HCT116 (cell line): ENCODE results near the gene PEAK3. TPM values are rescaled to one million over a fixed set of nuclear protein-coding genes. Genes with fewer than 3 reads are reported as not detected.

ENCODE experiments used
- ATAC-seq: fragments of 200-7000 bp; cut with Tn5 transposase; 2 replicates; pipeline ENCODE4 v1.9.1; 2020; ENCODE audit warnings: mild to moderate bottlenecking, moderate library complexity
- BruUV-seq: library from RNA; stranded (reverse); fragments of 400-500 nt; replicated peaks from 2 replicates; lab custom pipeline; 2021; lab: Mats Ljungman, UMichigan
- CTCF ChIA-PET: fragments of 300-600 bp; sonication (Branson Sonifier 250); formaldehyde crosslinking; loops from one replicate; lab custom pipeline; 2021; ENCODE audit warnings: antibody characterized with exemption; lab: Charles Lee
- POLR2A ChIA-PET: fragments of 300-600, 350-600 bp; sonication (Branson Sonifier 250); formaldehyde crosslinking; loops from one replicate; lab custom pipeline; 2021; ENCODE audit warnings: antibody characterized with exemption; lab: Charles Lee
- RAD21 ChIA-PET, 2 experiments: fragments of 300-600 bp; sonication (Branson Sonifier 250); formaldehyde crosslinking; loops; one replicate each; lab custom pipeline; 2023; ENCODE audit warnings: low total read pairs in 2 of 2; ENCODE audit not compliant: uncharacterized antibody in 2 of 2, unreplicated experiment in 2 of 2, low non-redundant PET in 1 of 2; lab: Charles Lee
- DNase-seq: peaks from one replicate; pipeline ENCODE4 v3.0.0-alpha.2; 2010; ENCODE audit warnings: low read depth, low spot score
- H2AFZ ChIP-seq: fragments of 200-600 bp; shearing (Covaris generic), sonication (generic); 2 replicates; pipeline ENCODE4 v1.6.1; 2017; ENCODE audit warnings: low read depth, mixed run types, mixed read lengths, antibody characterized with exemption, low read length; ENCODE audit not compliant: poor library complexity, severe bottlenecking
- H3K27ac ChIP-seq: 2 replicates; pipeline ENCODE4 v1.5.1; 2012; ENCODE audit warnings: low read depth, low read length
- H3K27me3 ChIP-seq: fragments of 200-600 bp; sonication (generic); 2 replicates; pipeline ENCODE4 v1.6.1; 2016; ENCODE audit warnings: mixed run types, low read length, mixed read lengths; ENCODE audit not compliant: insufficient read depth
- H3K36me3 ChIP-seq, 2 experiments: fragments of 200-500 bp in 1 of 2; fragments of 200-600 bp in 1 of 2; sonication (Bioruptor generic) in 1 of 2; sonication (generic) in 1 of 2; 2 replicates each; pipeline versions ENCODE4 v1.5.1 to v1.6.1; 2014 to 2016; ENCODE audit warnings: low read length in 2 of 2, inconsistent platforms in 1 of 2, mixed read lengths in 1 of 2, mixed run types in 1 of 2; ENCODE audit not compliant: insufficient read depth in 2 of 2, control insufficient read depth in 1 of 2
- H3K4me1 ChIP-seq, 2 experiments: fragments of 200-600 bp in 1 of 2; sonication (generic) in 1 of 2; 2 replicates each; pipeline versions ENCODE4 v1.5.1 to v1.6.1; 2012 to 2017; ENCODE audit warnings: low read length in 2 of 2, inconsistent platforms in 1 of 2, mild to moderate bottlenecking in 1 of 2, mixed read lengths in 1 of 2, mixed run types in 1 of 2, moderate library complexity in 1 of 2; ENCODE audit not compliant: insufficient read depth in 2 of 2, control insufficient read depth in 1 of 2
- H3K4me2 ChIP-seq: fragments of 200-600 bp; sonication (generic); 2 replicates; pipeline ENCODE4 v1.6.1; 2017; ENCODE audit warnings: mixed run types, low read length, mixed read lengths
- H3K4me3 ChIP-seq, 2 experiments: fragments of 200-600 bp in 1 of 2; sonication (generic) in 1 of 2; replicated peaks in 1 of 2; 2 replicates each; pipeline ENCODE4 v1.5.1; 2011 to 2016; ENCODE audit warnings: low read length in 2 of 2, control low read depth in 1 of 2, low read depth in 1 of 2, mild to moderate bottlenecking in 1 of 2, mixed read lengths in 1 of 2, mixed run types in 1 of 2
- H3K79me2 ChIP-seq: fragments of 200-600 bp; sonication (generic); 2 replicates; pipeline ENCODE4 v1.6.1; 2017; ENCODE audit warnings: mild to moderate bottlenecking, mixed run types, low read length, moderate library complexity, mixed read lengths; ENCODE audit not compliant: insufficient read depth
- H3K9ac ChIP-seq: fragments of 200-600 bp; sonication (generic); 2 replicates; pipeline ENCODE4 v1.6.1; 2016; ENCODE audit warnings: low read length, mixed read lengths
- H3K9me2 ChIP-seq: fragments of 200-600 bp; sonication (generic), shearing (Covaris generic); 2 replicates; pipeline ENCODE4 v1.6.1; 2017; ENCODE audit warnings: mixed run types, mild to moderate bottlenecking, moderate library complexity; ENCODE audit not compliant: insufficient read depth
- H3K9me3 ChIP-seq, 2 experiments: fragments of 200-500 bp in 1 of 2; fragments of 200-600 bp in 1 of 2; sonication (Bioruptor generic) in 1 of 2; sonication (generic) in 1 of 2; 2 replicates each; pipeline ENCODE4 v1.6.1; 2014 to 2017; ENCODE audit warnings: low read length in 2 of 2, mixed read lengths in 2 of 2, inconsistent platforms in 1 of 2, low read depth in 1 of 2, mild to moderate bottlenecking in 1 of 2, mixed run types in 1 of 2, moderate library complexity in 1 of 2; ENCODE audit not compliant: control insufficient read depth in 1 of 2, insufficient read depth in 1 of 2
- H4K20me1 ChIP-seq: fragments of 200-600 bp; sonication (generic), shearing (Covaris generic); 2 replicates; pipeline ENCODE4 v1.6.1; 2017; ENCODE audit warnings: mixed run types, mild to moderate bottlenecking, moderate library complexity; ENCODE audit not compliant: insufficient read depth
- CBX3 ChIP-seq: IDR thresholded peaks from 2 replicates; pipeline ENCODE4 v1.6.1; 2012; ENCODE audit warnings: low read depth
- CEBPB ChIP-seq: IDR thresholded peaks from 2 replicates; pipeline ENCODE4 v1.6.1; 2012; ENCODE audit warnings: low read depth
- CTCF ChIP-seq, 3 experiments: fragments of 200-600 bp in 1 of 3; sonication (generic) in 1 of 3; IDR thresholded peaks in 2 of 3; conservative IDR thresholded peaks in 1 of 3; 2 replicates each; pipeline ENCODE4 v1.5.1; 2012 to 2017; ENCODE audit warnings: low read depth in 2 of 3, low read length in 2 of 3, antibody characterized with exemption in 1 of 3, borderline replicate concordance in 1 of 3, control low read depth in 1 of 3, mild to moderate bottlenecking in 1 of 3, mixed read lengths in 1 of 3, mixed run types in 1 of 3, moderate library complexity in 1 of 3; ENCODE audit not compliant: insufficient read depth in 1 of 3
- ELF1 ChIP-seq: IDR thresholded peaks from 2 replicates; pipeline ENCODE4 v1.6.1; 2012; ENCODE audit warnings: low read depth, borderline replicate concordance
- EZH2 ChIP-seq: fragments of 200-600 bp; sonication (generic); IDR thresholded peaks from 2 replicates; pipeline ENCODE4 v1.6.1; 2017; ENCODE audit warnings: antibody characterized with exemption, mixed run types
- EZH2phosphoT487 ChIP-seq: fragments of 200-600 bp; IDR thresholded peaks from 2 replicates; pipeline ENCODE4 v1.6.1; 2018; ENCODE audit warnings: antibody characterized with exemption, borderline replicate concordance
- FOSL1 ChIP-seq: IDR thresholded peaks from 2 replicates; pipeline ENCODE4 v1.6.1; 2012; ENCODE audit warnings: low read depth
- JUND ChIP-seq: IDR thresholded peaks from 2 replicates; pipeline ENCODE4 v1.6.1; 2012
- POLR2A ChIP-seq: IDR thresholded peaks from 2 replicates; pipeline ENCODE4 v1.7.0; 2011; ENCODE audit warnings: borderline replicate concordance; ENCODE audit not compliant: insufficient read depth, insufficient read length; ENCODE audit errors: extremely low read depth
- POLR2AphosphoS5 ChIP-seq: IDR thresholded peaks from 2 replicates; pipeline ENCODE4 v1.6.1; 2011; ENCODE audit warnings: mild to moderate bottlenecking, low read depth, low read length, moderate library complexity
- RAD21 ChIP-seq: IDR thresholded peaks from 2 replicates; pipeline ENCODE4 v1.6.1; 2012; ENCODE audit warnings: low read depth, mild to moderate bottlenecking
- SRF ChIP-seq: IDR thresholded peaks from 2 replicates; pipeline ENCODE4 v1.6.1; 2012; ENCODE audit warnings: low read depth
- YY1 ChIP-seq: IDR thresholded peaks from 2 replicates; pipeline ENCODE4 v1.6.1; 2011; ENCODE audit warnings: low read length, low read depth, moderate library complexity, mild to moderate bottlenecking; ENCODE audit not compliant: insufficient replicate concordance; ENCODE audit errors: extremely low read depth
- ZFX ChIP-seq: fragments of 450-650 bp; IDR thresholded peaks from 2 replicates; pipeline ENCODE4 v1.6.1; 2017
- ZNF274 ChIP-seq: fragments of 200-500 bp; sonication (Bioruptor generic); IDR thresholded peaks from 2 replicates; pipeline ENCODE4 v1.6.1; 2014; ENCODE audit warnings: mild to moderate bottlenecking, low read depth, low read length, inconsistent platforms
- intact Hi-C: fragments of 100-400 bp; cut with micrococcal nuclease; formaldehyde crosslinking; loops from 2 replicates; pipeline ENCODE4 v1.10.0; 2022
- total RNA-seq: library from RNA; stranded (reverse); gene quantifications from one replicate; pipeline ENCODE4 v1.2.1, GENCODE V29; 2021; ENCODE audit not compliant: unreplicated experiment
- TF ChIP-seq, protein P1 (sequence below): IDR thresholded peaks from 2 replicates; pipeline ENCODE4 v1.6.1; 2011; ENCODE audit warnings: mild to moderate bottlenecking, low read length, moderate library complexity; ENCODE audit not compliant: insufficient replicate concordance; ENCODE audit errors: extremely low read depth
- TF ChIP-seq, protein P2 (sequence below): IDR thresholded peaks from 2 replicates; pipeline ENCODE4 v1.6.1; 2012
- TF ChIP-seq, protein P3 (sequence below): IDR thresholded peaks from 2 replicates; pipeline ENCODE4 v1.6.1; 2012; ENCODE audit warnings: low read depth
- TF ChIP-seq, protein P4 (sequence below): IDR thresholded peaks from 2 replicates; pipeline ENCODE4 v1.6.1; 2012

PEAK3 gene
- total RNA-seq, 1 experiment from 2014 or later: not detected

- H3K4me1 ChIP-seq: no peaks in the 10 kb centered on the region
- H3K4me3 ChIP-seq: no peak overlapping the region
- H3K79me2 ChIP-seq: no peaks in the 10 kb centered on the region
- no TSS peak for BruUV-seq
- DNase-seq (no peak), ATAC-seq (no peak)
- ChIA-PET POLR2A (no interaction called here), CTCF (no interaction called here), RAD21 (no interaction called here)
- H2AFZ ChIP-seq: no peak overlapping the region
- H3K27ac ChIP-seq: no peak overlapping the region
- no peak overlapping the region for H3K4me2 ChIP-seq
- no peaks in the 10 kb centered on the region for H3K9me3 ChIP-seq
- H3K9me2 ChIP-seq: no peaks in the 10 kb centered on the region
- H4K20me1 ChIP-seq: no peaks in the 10 kb centered on the region
- no peaks in the 10 kb centered on the region for H3K27me3 ChIP-seq
- no peak for TF ChIP-seq ZFX
- no peak for TF ChIP-seq CTCF (IDR thresholded peaks at IDR 0.05 in 2 of 3, conservative IDR thresholded peaks at IDR 0.05 in 1 of 3; ENCODE audit: borderline replicate concordance in 1 of 3, insufficient read depth in 1 of 3, low read depth in 2 of 3, low read length in 2 of 3)
- no peak for TF ChIP-seq JUND
- TF ChIP-seq POLR2A: no peak
- TF ChIP-seq, protein P1, sequence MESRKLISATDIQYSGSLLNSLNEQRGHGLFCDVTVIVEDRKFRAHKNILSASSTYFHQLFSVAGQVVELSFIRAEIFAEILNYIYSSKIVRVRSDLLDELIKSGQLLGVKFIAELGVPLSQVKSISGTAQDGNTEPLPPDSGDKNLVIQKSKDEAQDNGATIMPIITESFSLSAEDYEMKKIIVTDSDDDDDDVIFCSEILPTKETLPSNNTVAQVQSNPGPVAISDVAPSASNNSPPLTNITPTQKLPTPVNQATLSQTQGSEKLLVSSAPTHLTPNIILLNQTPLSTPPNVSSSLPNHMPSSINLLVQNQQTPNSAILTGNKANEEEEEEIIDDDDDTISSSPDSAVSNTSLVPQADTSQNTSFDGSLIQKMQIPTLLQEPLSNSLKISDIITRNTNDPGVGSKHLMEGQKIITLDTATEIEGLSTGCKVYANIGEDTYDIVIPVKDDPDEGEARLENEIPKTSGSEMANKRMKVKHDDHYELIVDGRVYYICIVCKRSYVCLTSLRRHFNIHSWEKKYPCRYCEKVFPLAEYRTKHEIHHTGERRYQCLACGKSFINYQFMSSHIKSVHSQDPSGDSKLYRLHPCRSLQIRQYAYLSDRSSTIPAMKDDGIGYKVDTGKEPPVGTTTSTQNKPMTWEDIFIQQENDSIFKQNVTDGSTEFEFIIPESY: no peak
- no peak for TF ChIP-seq SRF
- TF ChIP-seq, protein P2, sequence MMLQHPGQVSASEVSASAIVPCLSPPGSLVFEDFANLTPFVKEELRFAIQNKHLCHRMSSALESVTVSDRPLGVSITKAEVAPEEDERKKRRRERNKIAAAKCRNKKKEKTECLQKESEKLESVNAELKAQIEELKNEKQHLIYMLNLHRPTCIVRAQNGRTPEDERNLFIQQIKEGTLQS: no peak
- TF ChIP-seq CBX3: no peak
- no peak for TF ChIP-seq FOSL1
- TF ChIP-seq YY1: no peak
- no peak for TF ChIP-seq RAD21
- TF ChIP-seq POLR2AphosphoS5: no peak
- TF ChIP-seq CEBPB: no peak
- TF ChIP-seq, protein P3, sequence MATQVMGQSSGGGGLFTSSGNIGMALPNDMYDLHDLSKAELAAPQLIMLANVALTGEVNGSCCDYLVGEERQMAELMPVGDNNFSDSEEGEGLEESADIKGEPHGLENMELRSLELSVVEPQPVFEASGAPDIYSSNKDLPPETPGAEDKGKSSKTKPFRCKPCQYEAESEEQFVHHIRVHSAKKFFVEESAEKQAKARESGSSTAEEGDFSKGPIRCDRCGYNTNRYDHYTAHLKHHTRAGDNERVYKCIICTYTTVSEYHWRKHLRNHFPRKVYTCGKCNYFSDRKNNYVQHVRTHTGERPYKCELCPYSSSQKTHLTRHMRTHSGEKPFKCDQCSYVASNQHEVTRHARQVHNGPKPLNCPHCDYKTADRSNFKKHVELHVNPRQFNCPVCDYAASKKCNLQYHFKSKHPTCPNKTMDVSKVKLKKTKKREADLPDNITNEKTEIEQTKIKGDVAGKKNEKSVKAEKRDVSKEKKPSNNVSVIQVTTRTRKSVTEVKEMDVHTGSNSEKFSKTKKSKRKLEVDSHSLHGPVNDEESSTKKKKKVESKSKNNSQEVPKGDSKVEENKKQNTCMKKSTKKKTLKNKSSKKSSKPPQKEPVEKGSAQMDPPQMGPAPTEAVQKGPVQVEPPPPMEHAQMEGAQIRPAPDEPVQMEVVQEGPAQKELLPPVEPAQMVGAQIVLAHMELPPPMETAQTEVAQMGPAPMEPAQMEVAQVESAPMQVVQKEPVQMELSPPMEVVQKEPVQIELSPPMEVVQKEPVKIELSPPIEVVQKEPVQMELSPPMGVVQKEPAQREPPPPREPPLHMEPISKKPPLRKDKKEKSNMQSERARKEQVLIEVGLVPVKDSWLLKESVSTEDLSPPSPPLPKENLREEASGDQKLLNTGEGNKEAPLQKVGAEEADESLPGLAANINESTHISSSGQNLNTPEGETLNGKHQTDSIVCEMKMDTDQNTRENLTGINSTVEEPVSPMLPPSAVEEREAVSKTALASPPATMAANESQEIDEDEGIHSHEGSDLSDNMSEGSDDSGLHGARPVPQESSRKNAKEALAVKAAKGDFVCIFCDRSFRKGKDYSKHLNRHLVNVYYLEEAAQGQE: no peak
- no peak for TF ChIP-seq EZH2phosphoT487
- TF ChIP-seq, protein P4, sequence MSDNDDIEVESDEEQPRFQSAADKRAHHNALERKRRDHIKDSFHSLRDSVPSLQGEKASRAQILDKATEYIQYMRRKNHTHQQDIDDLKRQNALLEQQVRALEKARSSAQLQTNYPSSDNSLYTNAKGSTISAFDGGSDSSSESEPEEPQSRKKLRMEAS: no peak
- no peak for TF ChIP-seq ELF1
- TF ChIP-seq EZH2: no peak
- TF ChIP-seq ZNF274: no peak
- H3K36me3 ChIP-seq: no peaks in the 10 kb centered on the region
- H3K9ac ChIP-seq: no peak overlapping the region
- intact Hi-C loops: no loop called here
Observed at GRCh38 chr19:2296141-2296540, 14.2 kb upstream of the PEAK3 start.
